Mucosa of descending colon (tissue), 3 donors: ENCODE results near the gene CEP170B. TPM values are rescaled to one million over a fixed set of nuclear protein-coding genes. Genes with fewer than 3 reads are reported as not detected.

Experiments
- ATAC-seq: fragments of 200-7000 bp; cut with Tn5 transposase; one replicate; pipeline ENCODE4 v1.9.1; 2020; ENCODE audit warnings: mild to moderate bottlenecking, moderate library complexity
- DNase-seq, 3 donors: peaks; one replicate each; pipeline ENCODE4 v3.0.0-alpha.2; 2020
- H3K36me3 ChIP-seq: fragments of 200-600 bp; one replicate; pipeline ENCODE4 v1.8.0; 2021; ENCODE audit warnings: low read depth, mild to moderate bottlenecking
- H3K4me1 ChIP-seq: fragments of 200-600 bp; one replicate; pipeline ENCODE4 v1.8.0; 2021; ENCODE audit warnings: low read depth, mild to moderate bottlenecking
- H3K4me3 ChIP-seq: fragments of 200-600 bp; one replicate; pipeline ENCODE4 v1.8.0; 2021; ENCODE audit warnings: mild to moderate bottlenecking
- H3K9me3 ChIP-seq: fragments of 200-600 bp; one replicate; pipeline ENCODE4 v1.8.0; 2021; ENCODE audit warnings: mild to moderate bottlenecking
- intact Hi-C, 2 donors: fragments of 100-400 bp; cut with DNase I in 1 of 2; cut with micrococcal nuclease in 1 of 2; formaldehyde crosslinking; loops; one replicate each; pipeline versions ENCODE4 v1.11.0 to v1.11.1; 2022; cut with DNase I, micrococcal nuclease
- total RNA-seq, 3 donors: library from RNA; stranded (reverse); fragmentation: NEBNext Ultra II Directional in 2 of 3; extraction: Animal tissue kit (Norgen Biotek cat#: 25700) in 2 of 3; gene quantifications; one replicate each; pipeline versions ENCODE4 v1.2.1 to v1.2.4, GENCODE V29; 2021 to 2023
- TF ChIP-seq, protein P1 (sequence below): fragments of 200-600 bp; IDR thresholded peaks from one replicate; pipeline ENCODE4 v1.8.0; 2022; ENCODE audit warnings: antibody characterized with exemption, mild to moderate bottlenecking
- donor health status: DM: no; HTN: no; CAD: no; lungs with moderate emphysema.
- donor health status: DM: no; HTN: no; CAD: no.
- donor health status: DM: no; HTN: yes; CAD: no.

The CEP170B gene
- total RNA-seq, 3 donors from 2014 or later = 66.8 to 89.9 (median 69.9) TPM

- Histone ChIP-seq H3K9me3 (no peaks in the 10 kb centered on the region), H3K36me3 (no peaks in the 10 kb centered on the region), H3K4me1 (no peaks in the 10 kb centered on the region), H3K4me3 (no peak overlapping the region)
- DNase-seq (peak; percentile 2 to 49 (median 30)), ATAC-seq (peak; percentile 6)
- intact Hi-C loops = no loop called here
- TF ChIP-seq, protein P1, sequence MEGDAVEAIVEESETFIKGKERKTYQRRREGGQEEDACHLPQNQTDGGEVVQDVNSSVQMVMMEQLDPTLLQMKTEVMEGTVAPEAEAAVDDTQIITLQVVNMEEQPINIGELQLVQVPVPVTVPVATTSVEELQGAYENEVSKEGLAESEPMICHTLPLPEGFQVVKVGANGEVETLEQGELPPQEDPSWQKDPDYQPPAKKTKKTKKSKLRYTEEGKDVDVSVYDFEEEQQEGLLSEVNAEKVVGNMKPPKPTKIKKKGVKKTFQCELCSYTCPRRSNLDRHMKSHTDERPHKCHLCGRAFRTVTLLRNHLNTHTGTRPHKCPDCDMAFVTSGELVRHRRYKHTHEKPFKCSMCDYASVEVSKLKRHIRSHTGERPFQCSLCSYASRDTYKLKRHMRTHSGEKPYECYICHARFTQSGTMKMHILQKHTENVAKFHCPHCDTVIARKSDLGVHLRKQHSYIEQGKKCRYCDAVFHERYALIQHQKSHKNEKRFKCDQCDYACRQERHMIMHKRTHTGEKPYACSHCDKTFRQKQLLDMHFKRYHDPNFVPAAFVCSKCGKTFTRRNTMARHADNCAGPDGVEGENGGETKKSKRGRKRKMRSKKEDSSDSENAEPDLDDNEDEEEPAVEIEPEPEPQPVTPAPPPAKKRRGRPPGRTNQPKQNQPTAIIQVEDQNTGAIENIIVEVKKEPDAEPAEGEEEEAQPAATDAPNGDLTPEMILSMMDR = no peak
Measured at GRCh38 chr14:104892531-104893434, 27.7 kb downstream of the CEP170B start.

- DNase-seq = peak; percentile 16 to 58 (median 29)
- TF ChIP-seq, protein P1 = no peak
- no peaks in the 10 kb centered on the region for H3K9me3 ChIP-seq
- H3K4me1 ChIP-seq = no peaks in the 10 kb centered on the region
- intact Hi-C loops = no loop called here
- peak; percentile 3 for ATAC-seq
- no peak overlapping the region for H3K4me3 ChIP-seq
- H3K36me3 ChIP-seq = no peaks in the 10 kb centered on the region
Measured at GRCh38 chr14:104893435-104894207, 28.6 kb downstream of the CEP170B start.

- TF ChIP-seq, protein P1 = no peak
- no peak overlapping the region for H3K4me3 ChIP-seq
- intact Hi-C loops = loop anchor here in 1 of 2 donors (5.0 kb wide), 1 partner anchor 153 kb away; no protein-coding TSS in a partner anchor
- no peaks in the 10 kb centered on the region for H3K36me3 ChIP-seq
- DNase-seq (peak in 1 of 3 donors; percentile 20), ATAC-seq (no peak)
- H3K9me3 ChIP-seq = no peaks in the 10 kb centered on the region
- no peaks in the 10 kb centered on the region for H3K4me1 ChIP-seq
Measured at GRCh38 chr14:104894331-104895206, 29.5 kb downstream of the CEP170B start.

GRCh38 chr14:104895207-104895785 lies 30.2 kb downstream of the CEP170B start:
- H3K9me3 ChIP-seq = no peaks in the 10 kb centered on the region
- intact Hi-C loops = loop anchor here in 1 of 2 donors (5.0 kb wide), 1 partner anchor 152 kb away; no protein-coding TSS in a partner anchor
- H3K36me3 ChIP-seq = no peaks in the 10 kb centered on the region
- TF ChIP-seq, protein P1 = no peak
- H3K4me1 ChIP-seq = no peaks in the 10 kb centered on the region
- DNase-seq (no peak), ATAC-seq (no peak)
- no peak overlapping the region for H3K4me3 ChIP-seq
